Endothelial cell of umbilical vein (primary cell): ENCODE data around the gene KIF19.

Source experiments
- CTCF ChIP-seq, 2 donors: IDR thresholded peaks; 1 replicate in 1 of 2; 2 replicates in 1 of 2; pipeline ENCODE4 v1.5.1; 2011; ENCODE audit warnings: low read length in 2 of 2, mild to moderate bottlenecking in 2 of 2, moderate library complexity in 2 of 2, control low read depth in 1 of 2, inconsistent platforms in 1 of 2, low read depth in 1 of 2; ENCODE audit not compliant: insufficient read depth in 1 of 2; ENCODE audit errors: extremely low read depth in 1 of 2
- EZH2 ChIP-seq: IDR thresholded peaks from 2 replicates; pipeline ENCODE4 v1.6.1; 2012; ENCODE audit warnings: borderline replicate concordance, low read depth, mild to moderate bottlenecking, moderate library complexity, low read length, inconsistent platforms; ENCODE audit not compliant: severe bottlenecking
- JUN ChIP-seq: IDR thresholded peaks from 2 replicates; pipeline ENCODE4 v1.6.1; 2011; ENCODE audit warnings: borderline replicate concordance, low read depth; ENCODE audit not compliant: insufficient read length, insufficient read depth
- MAX ChIP-seq: IDR thresholded peaks from 2 replicates; pipeline ENCODE4 v1.6.1; 2011; ENCODE audit not compliant: insufficient read depth, insufficient read length
- POLR2A ChIP-seq: IDR thresholded peaks from 2 replicates; pipeline ENCODE4 v1.6.1; 2012; ENCODE audit warnings: low read depth, mild to moderate bottlenecking, control low read depth, low read length

- no peak for TF ChIP-seq CTCF (IDR thresholded peaks at IDR 0.05; ENCODE audit: extremely low read depth in 1 of 2, insufficient read depth in 1 of 2, low read depth in 1 of 2, low read length in 2 of 2)
- no peak for TF ChIP-seq POLR2A
- no peak for TF ChIP-seq MAX
- TF ChIP-seq EZH2, result no peak
- no peak for TF ChIP-seq JUN
Observed at GRCh38 chr17:74276541-74277009, 49.5 kb upstream of the KIF19 start.
